GM18868 (cell line): ENCODE data around the gene AQP4.
A peak's percentile ranks its signal among the peaks of the same experiment; 100 is the strongest.

ENCODE experiments used
- ATAC-seq: cut with Tn5 transposase; IDR thresholded peaks from one replicate; pipeline ENCODE4 v1.9.1; 2021; ENCODE audit warnings: mild to moderate bottlenecking, moderate library complexity; ENCODE audit not compliant: unreplicated experiment

Gene AQP4

DNA sequence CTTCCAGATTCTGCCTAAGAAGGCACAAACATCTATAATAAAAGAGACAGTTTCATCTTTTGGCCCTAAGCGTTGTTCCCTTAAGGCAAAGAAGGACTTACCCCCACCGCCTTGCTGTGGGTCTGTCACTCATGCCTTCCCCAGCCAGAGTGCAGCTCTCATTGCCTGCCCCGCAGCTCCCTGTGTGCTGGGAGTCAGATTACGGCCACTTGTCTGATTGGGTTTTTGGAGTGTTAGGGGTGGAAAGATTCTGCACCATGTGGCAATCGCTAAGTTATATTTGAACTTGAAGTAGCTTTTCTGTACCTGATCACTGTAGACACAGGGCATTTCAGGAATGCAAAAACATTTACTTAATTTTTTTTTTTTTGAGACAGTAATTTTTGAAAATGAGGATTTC lies at the start of gene AQP4:
AQP4 (minus strand) TSS at position 151 of the 400 bp plus-strand sequence; CDS start at position 133, 18 bp downstream.
- ATAC-seq: no peak

DNA sequence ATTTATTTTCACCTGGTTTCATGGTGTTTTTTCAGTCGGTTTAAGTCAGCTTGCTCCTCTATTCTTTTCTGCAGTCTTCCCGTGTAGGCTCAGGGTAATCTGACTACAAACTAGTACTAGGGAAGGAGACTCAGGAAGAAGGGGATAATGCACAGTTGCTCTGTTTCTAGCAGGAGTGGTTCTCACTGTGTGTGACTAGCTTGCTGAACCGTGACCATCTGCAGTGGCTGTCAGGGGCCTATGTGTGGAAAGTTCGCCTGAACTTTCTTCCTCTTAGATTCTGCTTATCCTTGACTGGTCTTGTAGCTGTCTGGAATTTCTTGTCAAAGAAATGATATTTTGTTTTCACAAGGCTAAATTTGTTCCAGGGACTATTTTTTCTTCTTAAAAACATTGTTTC lies 46.3 kb upstream of the AQP4 start:
- ATAC-seq: peak; percentile 86

DNA sequence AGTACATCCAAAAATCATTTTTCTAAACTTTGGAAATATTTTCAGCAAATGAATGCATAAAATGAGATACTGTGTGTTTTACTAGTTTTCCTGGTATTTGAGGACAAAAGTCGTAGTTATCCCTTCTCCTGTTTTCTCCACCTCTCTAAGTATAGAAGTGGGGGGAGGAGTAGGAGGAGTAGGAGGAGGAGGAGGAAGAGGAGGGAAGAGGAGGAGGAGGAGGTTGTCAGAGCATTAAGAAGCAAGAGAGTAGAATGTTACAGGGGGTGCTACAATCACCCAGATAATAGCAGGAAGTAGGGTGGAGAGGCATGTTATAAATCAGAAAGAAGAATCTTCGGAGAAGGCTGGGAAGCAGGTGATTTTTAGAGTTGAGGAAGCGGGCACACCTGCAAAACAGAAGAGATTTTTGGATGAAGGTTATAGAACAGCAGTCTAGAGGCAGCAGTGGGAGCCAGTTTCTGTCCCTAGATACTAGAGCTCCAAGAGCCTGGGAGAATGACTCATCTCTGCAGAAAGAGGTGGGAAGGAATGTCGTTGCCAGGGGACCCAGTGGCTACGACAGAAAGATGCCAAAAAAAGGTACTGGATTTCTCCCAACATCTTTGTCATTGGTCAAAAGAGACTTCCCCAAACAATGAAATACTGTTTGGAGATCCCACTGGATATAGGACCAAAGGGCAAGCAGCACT lies 44.2 kb upstream of the AQP4 start:
- no peak for ATAC-seq

GRCh38 chr18:26908906-26909305 lies 43.4 kb upstream of the AQP4 start:
- ATAC-seq: no peak

- ATAC-seq: no peak
These were observed 36.8 kb upstream of the AQP4 start for GRCh38 chr18:26902291-26902690.

DNA sequence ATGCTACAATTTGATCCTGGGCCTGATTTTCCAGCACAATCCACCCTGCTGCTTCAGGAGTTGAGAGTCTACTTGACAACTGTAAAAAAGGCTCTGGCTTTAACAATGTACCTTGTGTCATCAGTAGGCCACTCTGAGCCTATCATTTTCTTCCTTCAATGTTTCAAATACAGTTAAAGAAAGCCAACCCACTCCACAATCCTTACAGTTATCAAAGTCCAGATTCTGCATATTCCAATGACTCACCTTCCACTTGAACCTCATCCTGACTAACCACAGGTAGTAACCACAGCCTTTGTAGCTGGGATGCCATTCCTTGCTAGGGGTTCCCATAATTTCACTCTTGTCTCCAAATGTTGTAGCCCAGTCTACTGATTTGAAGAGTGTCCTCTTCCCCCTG lies 35.5 kb upstream of the AQP4 start:
- ATAC-seq: no peak

- ATAC-seq: no peak
These were observed 28.9 kb upstream of the AQP4 start for GRCh38 chr18:26894426-26894825.

- no peak for ATAC-seq
These were observed 28.5 kb upstream of the AQP4 start for GRCh38 chr18:26893996-26894395.

- no peak for ATAC-seq
These were observed 22.8 kb upstream of the AQP4 start for GRCh38 chr18:26888259-26888658.

DNA sequence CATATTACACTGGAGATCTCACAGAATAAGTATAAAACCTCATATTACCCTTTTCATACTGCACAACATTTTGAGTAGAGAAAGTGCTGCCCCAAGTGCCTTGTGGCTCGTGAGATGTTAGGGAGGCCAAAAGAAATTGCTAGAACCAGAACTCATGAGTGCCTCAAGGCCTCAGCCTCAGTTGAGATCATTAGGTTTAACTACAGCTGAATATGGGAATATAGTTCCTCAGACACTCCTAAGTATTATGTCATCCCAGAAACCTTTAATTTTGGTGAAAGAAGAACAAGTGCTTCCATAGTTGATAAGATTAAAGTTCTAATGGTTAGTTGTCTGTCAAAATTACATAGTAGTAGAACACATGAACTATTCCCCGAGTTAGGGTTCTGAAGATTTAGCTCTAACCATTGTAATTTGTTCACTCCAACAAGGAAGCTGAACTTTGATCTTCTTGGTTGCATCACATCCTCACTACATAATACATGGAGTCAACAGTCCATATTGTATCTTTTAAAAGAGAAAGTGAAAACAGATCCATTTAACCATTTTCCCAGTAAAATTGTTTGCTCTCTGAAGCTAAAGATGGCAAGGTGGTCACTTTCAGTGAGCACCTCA lies 9.6 kb upstream of the AQP4 start:
- ATAC-seq: no peak

DNA sequence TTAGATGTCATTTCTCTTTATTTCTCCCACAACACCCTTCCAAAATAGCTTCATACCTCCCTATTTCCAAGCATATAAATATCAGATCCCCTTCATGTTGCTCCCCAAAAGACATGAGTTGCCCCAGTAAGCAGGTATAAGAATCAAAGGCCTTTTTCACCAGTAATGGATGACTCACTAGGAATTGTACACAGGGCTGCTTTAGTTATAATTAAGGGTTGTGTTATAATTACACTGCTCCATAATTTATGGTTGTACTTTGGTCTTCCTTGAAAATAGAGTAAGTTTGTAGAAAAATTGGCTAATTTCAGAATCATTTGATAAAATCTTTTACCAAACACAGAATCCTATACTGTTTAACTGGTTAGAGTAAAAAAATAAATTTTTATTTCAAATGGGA lies 8.8 kb upstream of the AQP4 start:
- ATAC-seq: no peak

- ATAC-seq: peak; percentile 80
These were observed 4.1 kb upstream of the AQP4 start for GRCh38 chr18:26869640-26870039.

- no peak for ATAC-seq
These were observed 3.6 kb upstream of the AQP4 start for GRCh38 chr18:26868968-26869586.

DNA sequence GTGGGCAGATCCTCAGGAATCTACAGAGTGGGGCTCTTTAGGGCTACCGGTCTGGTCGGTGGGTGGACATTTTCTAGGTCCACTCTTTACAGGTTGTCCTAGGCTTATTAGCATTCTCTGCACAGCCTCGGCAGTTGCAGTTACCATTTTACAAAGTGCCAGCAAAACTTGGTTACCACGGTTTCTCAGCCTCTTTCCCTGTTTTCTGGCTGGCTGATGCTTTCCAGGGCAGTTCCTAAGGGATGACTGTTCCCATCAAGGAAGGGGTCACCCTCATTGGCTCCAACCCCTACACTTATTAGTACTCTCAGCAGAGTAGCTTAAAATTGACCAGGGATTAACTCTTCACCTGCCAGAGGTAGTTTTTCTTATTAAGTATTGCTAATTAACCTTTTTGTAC lies 2.0 kb upstream of the AQP4 start:
- ATAC-seq: no peak

GRCh38 chr18:26864658-26865057 lies 849 bp downstream of the AQP4 start:
- ATAC-seq: peak; percentile 40

- ATAC-seq: peak; percentile 60
These were observed 1.5 kb downstream of the AQP4 start for GRCh38 chr18:26863921-26864497.

GRCh38 chr18:26863122-26863879 lies 2.2 kb downstream of the AQP4 start:
- ATAC-seq: no peak

DNA sequence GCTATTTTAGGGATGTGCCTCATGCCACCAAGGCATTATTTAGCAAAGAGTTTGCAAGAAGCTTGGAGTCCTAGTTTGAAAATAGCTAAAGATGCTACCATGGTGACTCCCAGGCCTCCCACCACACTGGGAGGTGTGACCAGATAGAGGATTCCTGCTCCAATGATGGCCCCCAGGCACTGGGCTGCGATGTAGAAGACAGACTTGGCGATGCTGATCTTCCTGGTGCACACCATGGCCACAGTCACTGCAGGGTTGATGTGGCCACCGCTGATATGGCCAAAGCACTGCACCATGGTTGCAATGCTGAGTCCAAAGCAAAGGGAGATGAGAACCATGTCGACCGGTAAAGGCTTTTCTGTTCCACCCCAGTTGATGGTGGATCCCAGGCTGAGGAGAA lies 3.4 kb downstream of the AQP4 start:
- no peak for ATAC-seq

GRCh38 chr18:26854292-26854881 lies 11.1 kb downstream of the AQP4 start:
- ATAC-seq: no peak

DNA sequence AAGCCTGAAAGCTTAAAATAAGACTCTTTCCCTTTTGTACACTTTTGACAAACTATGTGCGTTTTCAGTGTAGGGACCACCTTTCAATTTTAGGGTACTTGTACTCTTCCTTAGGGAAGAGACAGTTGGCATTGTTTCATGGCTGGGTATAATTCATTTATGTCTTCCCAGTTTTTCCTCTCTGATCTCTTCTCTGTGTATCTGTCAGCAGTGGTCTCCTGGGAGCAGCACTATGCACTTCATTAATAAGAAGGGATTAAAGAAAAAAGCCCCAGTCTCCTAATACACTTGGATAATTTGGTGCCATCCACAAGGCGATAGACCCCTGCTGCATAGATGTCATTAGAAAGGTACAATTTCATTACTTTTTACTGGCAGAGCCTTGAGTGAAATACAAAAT lies 12.1 kb downstream of the AQP4 start:
- no peak for ATAC-seq

DNA sequence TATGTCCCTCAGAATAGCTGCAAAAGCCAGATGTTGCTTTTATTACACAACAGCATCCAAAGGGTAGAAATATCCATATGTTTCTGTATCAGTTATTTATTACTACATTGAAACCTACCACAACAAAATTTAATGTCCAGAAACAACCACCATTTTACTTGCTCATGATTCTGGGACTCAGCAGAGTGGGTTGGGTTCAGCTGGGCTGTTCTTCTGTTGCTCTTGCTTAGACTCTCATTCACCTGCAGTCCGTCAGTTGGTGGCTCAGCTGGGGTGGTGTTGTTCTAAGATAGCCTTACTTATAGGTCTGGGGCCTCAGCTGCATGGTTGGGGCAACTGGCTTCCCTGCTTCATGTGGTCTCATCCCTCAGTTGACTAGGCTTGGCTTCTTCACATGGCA lies 21.7 kb downstream of the AQP4 start:
- no peak for ATAC-seq
